Lower lobe of right lung (tissue), 2 donors: ENCODE results near the gene TSHR. TPM values are rescaled to one million over a fixed set of nuclear protein-coding genes. Genes with fewer than 3 reads are reported as not detected.

ENCODE experiments used
- ATAC-seq, 2 donors: fragments of 200-7000 bp; cut with Tn5 transposase; one replicate each; pipeline ENCODE4 v1.9.1; 2020 to 2022; ENCODE audit warnings: mild to moderate bottlenecking in 2 of 2, moderate library complexity in 2 of 2
- DNase-seq: peaks from one replicate; pipeline ENCODE4 v3.0.0-alpha.2; 2020
- H3K27ac ChIP-seq: fragments of 200-600 bp; one replicate; pipeline ENCODE4 v1.8.0; 2022
- H3K27me3 ChIP-seq: fragments of 200-600 bp; one replicate; pipeline ENCODE4 v1.8.0; 2022; ENCODE audit warnings: low read depth
- H3K36me3 ChIP-seq: fragments of 200-600 bp; one replicate; pipeline ENCODE4 v1.8.0; 2022; ENCODE audit warnings: mild to moderate bottlenecking
- H3K4me1 ChIP-seq: fragments of 200-600 bp; one replicate; pipeline ENCODE4 v1.8.0; 2022
- H3K4me3 ChIP-seq: fragments of 200-600 bp; one replicate; pipeline ENCODE4 v1.8.0; 2022; ENCODE audit warnings: mild to moderate bottlenecking
- H3K9me3 ChIP-seq: fragments of 200-600 bp; one replicate; pipeline ENCODE4 v1.8.0; 2022
- intact Hi-C: fragments of 100-400 bp; cut with DNase I; formaldehyde crosslinking; loops from one replicate; pipeline ENCODE4 v1.11.0; 2022
- total RNA-seq: library from RNA; stranded (reverse); fragmentation: NEBNext Ultra II Directional; extraction: Animal tissue kit (Norgen Biotek cat#: 25700); gene quantifications from one replicate; pipeline ENCODE4 v1.2.1, GENCODE V29; 2021
- TF ChIP-seq, protein P1 (sequence below): fragments of 200-600 bp; IDR thresholded peaks from one replicate; pipeline ENCODE4 v1.8.0; 2022; ENCODE audit warnings: antibody characterized with exemption, mild to moderate bottlenecking
- donor health status: DM: no; HTN: yes; CAD: no; lungs with severe emphysema.

TSHR gene
- total RNA-seq, 1 donor from 2014 or later = not detected

DNA sequence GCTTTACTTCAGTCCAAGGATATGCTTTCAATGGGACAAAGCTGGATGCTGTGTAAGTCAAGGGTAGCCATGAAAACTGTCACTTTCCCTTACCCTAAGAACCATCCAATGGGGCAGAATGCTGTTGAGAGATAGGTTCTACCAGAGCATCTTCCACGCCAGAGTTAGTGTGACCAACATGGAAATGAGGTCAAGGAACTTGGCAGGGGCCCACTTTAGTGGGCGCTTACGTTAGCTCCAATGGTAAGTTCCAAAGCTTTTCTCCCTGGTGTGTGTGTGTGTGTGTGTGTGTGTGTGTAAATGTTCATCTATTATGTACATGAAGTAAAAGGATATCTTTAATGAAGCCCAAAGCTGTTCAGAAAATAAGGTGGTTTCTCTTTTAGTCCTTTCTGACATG lies 141.2 kb downstream of the TSHR start:
- Histone ChIP-seq H3K4me3 (no peak overlapping the region), H3K9me3 (no peaks in the 10 kb centered on the region), H3K36me3 (no peaks in the 10 kb centered on the region), H3K27me3 (no peaks in the 10 kb centered on the region), H3K27ac (no peak overlapping the region), H3K4me1 (no peaks in the 10 kb centered on the region)
- DNase-seq = no peak
- no peak for ATAC-seq
- TF ChIP-seq, protein P1, sequence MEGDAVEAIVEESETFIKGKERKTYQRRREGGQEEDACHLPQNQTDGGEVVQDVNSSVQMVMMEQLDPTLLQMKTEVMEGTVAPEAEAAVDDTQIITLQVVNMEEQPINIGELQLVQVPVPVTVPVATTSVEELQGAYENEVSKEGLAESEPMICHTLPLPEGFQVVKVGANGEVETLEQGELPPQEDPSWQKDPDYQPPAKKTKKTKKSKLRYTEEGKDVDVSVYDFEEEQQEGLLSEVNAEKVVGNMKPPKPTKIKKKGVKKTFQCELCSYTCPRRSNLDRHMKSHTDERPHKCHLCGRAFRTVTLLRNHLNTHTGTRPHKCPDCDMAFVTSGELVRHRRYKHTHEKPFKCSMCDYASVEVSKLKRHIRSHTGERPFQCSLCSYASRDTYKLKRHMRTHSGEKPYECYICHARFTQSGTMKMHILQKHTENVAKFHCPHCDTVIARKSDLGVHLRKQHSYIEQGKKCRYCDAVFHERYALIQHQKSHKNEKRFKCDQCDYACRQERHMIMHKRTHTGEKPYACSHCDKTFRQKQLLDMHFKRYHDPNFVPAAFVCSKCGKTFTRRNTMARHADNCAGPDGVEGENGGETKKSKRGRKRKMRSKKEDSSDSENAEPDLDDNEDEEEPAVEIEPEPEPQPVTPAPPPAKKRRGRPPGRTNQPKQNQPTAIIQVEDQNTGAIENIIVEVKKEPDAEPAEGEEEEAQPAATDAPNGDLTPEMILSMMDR = no peak
- intact Hi-C loops = no loop called here

DNA sequence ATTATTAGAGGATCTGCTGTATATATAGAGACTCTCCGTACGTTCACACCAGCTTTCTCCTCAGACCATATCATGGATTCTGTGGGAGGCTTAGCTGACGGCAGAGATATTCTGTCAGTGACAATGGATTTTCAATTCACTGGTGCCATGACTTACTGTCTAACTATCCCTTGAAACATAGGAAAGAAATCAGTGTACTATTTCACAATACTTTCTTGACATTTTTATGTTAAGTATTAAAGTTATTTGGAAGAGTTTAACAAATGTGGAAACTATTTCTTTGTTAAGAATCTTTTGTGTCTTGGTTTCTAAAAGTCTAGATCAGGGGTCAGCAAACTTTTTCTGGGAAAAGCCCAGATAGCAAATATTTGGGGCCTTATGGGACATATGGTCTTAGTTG lies 146.8 kb downstream of the TSHR start:
- Histone ChIP-seq H3K4me1 (no peaks in the 10 kb centered on the region), H3K27ac (no peak overlapping the region), H3K36me3 (no peaks in the 10 kb centered on the region), H3K4me3 (no peak overlapping the region), H3K9me3 (no peaks in the 10 kb centered on the region), H3K27me3 (no peaks in the 10 kb centered on the region)
- no peak for ATAC-seq
- intact Hi-C loops = no loop called here
- DNase-seq = no peak
- TF ChIP-seq, protein P1 = no peak

DNA sequence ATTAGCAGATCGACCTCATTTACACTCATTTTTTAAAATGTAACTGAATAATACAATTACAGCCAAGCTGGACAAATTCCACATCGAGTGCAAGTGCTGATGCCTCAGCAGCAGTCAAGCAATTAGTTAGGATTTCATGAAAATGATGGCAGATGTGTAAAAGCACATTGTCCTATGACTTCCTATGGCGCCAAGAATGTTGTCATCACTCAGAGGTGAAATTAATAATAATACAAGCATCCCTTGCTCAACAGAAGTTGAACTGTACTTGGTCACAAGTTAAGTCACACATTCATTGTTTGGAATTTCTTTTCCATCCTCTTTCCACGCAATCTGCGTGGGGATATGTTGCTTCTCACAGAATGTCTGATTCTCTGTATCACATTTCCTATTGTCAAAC lies 148.0 kb downstream of the TSHR start:
- intact Hi-C loops = no loop called here
- H3K27ac ChIP-seq = no peak overlapping the region

DNA sequence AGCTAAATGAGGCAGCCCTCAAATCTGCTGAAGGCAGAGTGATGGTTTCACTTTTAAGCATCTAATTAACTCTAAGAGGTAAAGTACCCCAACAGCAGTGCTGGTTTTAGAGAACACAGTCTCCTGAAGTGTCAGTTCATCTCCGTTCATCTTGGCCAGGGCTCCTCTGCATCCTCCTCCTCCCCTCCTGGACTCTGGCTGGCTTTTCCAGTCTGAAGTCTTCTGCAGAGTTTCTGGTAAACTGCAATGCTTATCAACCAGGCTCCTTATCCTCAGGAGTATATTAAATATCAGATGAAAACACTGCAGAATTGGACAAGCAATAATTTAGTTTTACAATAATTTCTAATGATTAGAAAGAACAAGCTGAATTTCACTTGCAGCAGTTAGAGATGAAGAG lies 150.0 kb downstream of the TSHR start:
- Histone ChIP-seq H3K4me1 (no peaks in the 10 kb centered on the region), H3K36me3 (no peaks in the 10 kb centered on the region), H3K27me3 (no peaks in the 10 kb centered on the region), H3K9me3 (no peaks in the 10 kb centered on the region), H3K27ac (no peak overlapping the region), H3K4me3 (no peak overlapping the region)
- DNase-seq (no peak), ATAC-seq (no peak)
- TF ChIP-seq, protein P1 = no peak
- intact Hi-C loops = no loop called here

More for the DNA sequence above, 148.0 kb downstream of the TSHR start:
- TF ChIP-seq, protein P1 = no peak
- no peak overlapping the region for H3K4me3 ChIP-seq
- DNase-seq = no peak
- no peak for ATAC-seq
- no peaks in the 10 kb centered on the region for H3K36me3 ChIP-seq
- no peaks in the 10 kb centered on the region for H3K27me3 ChIP-seq
- H3K4me1 ChIP-seq = no peaks in the 10 kb centered on the region
- H3K9me3 ChIP-seq = no peaks in the 10 kb centered on the region

DNA sequence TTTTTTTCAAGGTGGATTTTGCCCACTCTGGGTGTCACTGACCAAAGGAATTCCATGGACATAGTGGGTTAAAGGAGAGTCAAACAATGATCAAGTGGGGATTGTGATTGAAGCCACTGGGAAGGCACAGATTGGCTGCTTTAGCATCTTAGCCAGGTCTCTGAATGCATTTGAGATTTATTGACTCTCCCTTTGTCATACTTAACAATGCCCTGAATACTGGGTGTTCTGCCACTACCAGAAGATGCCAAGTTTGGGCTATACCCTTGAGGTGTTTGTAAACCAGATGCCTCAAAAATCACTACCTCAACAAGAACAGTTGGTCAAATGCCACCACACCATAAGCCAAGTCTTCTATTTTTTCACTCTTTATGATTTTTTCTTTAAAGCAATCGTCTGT lies 150.5 kb downstream of the TSHR start:
- no peak for ATAC-seq

More for the DNA sequence above, 150.5 kb downstream of the TSHR start:
- TF ChIP-seq, protein P1 = no peak
- intact Hi-C loops = no loop called here
- no peak overlapping the region for H3K4me3 ChIP-seq
- no peak overlapping the region for H3K27ac ChIP-seq
- H3K27me3 ChIP-seq = no peaks in the 10 kb centered on the region
- no peak for DNase-seq
- H3K4me1 ChIP-seq = no peaks in the 10 kb centered on the region
- H3K9me3 ChIP-seq = no peaks in the 10 kb centered on the region
- H3K36me3 ChIP-seq = no peaks in the 10 kb centered on the region
